Mesothelial cell of epicardium (in vitro differentiated cells): ENCODE data around the gene CZIB. TPM values are rescaled to one million over a fixed set of nuclear protein-coding genes. Genes with fewer than 3 reads are reported as not detected.

Source experiments
- DNase-seq, 2 experiments: peaks; one replicate each; pipeline ENCODE4 v3.0.0; 2021; ENCODE audit warnings: low spot score in 2 of 2; ENCODE audit not compliant: unreplicated experiment in 2 of 2
- H3K27ac Mint-ChIP-seq: 2 replicates; pipeline ENCODE4 v1.8.0; 2021; ENCODE audit warnings: mixed read lengths
- H3K27me3 Mint-ChIP-seq: 2 replicates; pipeline ENCODE4 v1.8.0; 2021; ENCODE audit warnings: low read depth, mixed read lengths
- H3K36me3 Mint-ChIP-seq: 2 replicates; pipeline ENCODE4 v1.8.0; 2021; ENCODE audit warnings: mixed read lengths
- H3K4me1 Mint-ChIP-seq: 2 replicates; pipeline ENCODE4 v1.8.0; 2021; ENCODE audit warnings: mixed read lengths
- H3K4me3 Mint-ChIP-seq: 2 replicates; pipeline ENCODE4 v1.8.0; 2021; ENCODE audit warnings: mild to moderate bottlenecking, moderate library complexity, mixed read lengths
- H3K9me3 Mint-ChIP-seq: 2 replicates; pipeline ENCODE4 v1.8.0; 2021; ENCODE audit warnings: mixed read lengths
- total RNA-seq: library from RNA; stranded (reverse); gene quantifications from 3 replicates; pipeline ENCODE4 v1.2.1, GENCODE V29; 2021
- TF ChIP-seq, protein P1 (sequence below): fragments of 200-600 bp; sonication (generic); IDR thresholded peaks from one replicate; pipeline ENCODE4 v1.5.0; 2021; ENCODE audit warnings: antibody characterized with exemption; ENCODE audit not compliant: unreplicated experiment

The CZIB gene
- total RNA-seq, 1 donor from 2014 or later = 61.0 TPM

DNA sequence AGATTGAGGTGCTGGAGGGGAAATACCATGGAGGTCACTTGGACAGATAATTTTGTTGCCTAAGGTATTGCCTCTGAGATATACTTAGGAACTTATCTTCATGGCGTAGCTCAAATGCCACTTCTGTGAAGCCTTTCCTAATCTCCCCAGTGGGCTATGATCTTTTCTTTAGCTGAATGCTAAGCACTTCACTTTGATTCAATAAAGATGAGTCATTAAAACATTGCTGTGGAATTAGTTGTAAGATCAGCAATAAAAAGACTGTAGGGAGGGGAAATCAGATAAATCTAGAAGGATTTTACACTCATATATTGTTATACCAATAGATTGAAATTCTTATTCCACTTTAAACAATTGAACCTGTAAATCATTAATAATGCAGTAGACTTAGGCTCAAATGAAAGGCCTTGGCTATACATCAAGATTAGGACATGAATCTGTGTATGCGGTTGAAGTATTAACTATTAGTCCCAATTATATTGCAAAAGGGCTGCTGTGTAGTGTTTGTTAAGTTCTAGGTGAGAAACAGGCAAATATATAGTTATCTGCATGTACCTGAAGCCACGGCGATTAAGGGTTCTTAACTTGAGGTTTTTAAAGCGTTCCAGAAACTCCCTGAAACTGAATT is 37.1 kb upstream of the CZIB start:
- Mint-ChIP-seq H3K9me3 (no peaks in the 10 kb centered on the region), H3K4me3 (no peak overlapping the region), H3K27me3 (no peaks in the 10 kb centered on the region), H3K36me3 (no peaks in the 10 kb centered on the region), H3K4me1 (no peaks in the 10 kb centered on the region), H3K27ac (peak overlapping the region; percentile 5)
- no peak for DNase-seq
- TF ChIP-seq, protein P1, sequence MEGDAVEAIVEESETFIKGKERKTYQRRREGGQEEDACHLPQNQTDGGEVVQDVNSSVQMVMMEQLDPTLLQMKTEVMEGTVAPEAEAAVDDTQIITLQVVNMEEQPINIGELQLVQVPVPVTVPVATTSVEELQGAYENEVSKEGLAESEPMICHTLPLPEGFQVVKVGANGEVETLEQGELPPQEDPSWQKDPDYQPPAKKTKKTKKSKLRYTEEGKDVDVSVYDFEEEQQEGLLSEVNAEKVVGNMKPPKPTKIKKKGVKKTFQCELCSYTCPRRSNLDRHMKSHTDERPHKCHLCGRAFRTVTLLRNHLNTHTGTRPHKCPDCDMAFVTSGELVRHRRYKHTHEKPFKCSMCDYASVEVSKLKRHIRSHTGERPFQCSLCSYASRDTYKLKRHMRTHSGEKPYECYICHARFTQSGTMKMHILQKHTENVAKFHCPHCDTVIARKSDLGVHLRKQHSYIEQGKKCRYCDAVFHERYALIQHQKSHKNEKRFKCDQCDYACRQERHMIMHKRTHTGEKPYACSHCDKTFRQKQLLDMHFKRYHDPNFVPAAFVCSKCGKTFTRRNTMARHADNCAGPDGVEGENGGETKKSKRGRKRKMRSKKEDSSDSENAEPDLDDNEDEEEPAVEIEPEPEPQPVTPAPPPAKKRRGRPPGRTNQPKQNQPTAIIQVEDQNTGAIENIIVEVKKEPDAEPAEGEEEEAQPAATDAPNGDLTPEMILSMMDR = no peak

DNA sequence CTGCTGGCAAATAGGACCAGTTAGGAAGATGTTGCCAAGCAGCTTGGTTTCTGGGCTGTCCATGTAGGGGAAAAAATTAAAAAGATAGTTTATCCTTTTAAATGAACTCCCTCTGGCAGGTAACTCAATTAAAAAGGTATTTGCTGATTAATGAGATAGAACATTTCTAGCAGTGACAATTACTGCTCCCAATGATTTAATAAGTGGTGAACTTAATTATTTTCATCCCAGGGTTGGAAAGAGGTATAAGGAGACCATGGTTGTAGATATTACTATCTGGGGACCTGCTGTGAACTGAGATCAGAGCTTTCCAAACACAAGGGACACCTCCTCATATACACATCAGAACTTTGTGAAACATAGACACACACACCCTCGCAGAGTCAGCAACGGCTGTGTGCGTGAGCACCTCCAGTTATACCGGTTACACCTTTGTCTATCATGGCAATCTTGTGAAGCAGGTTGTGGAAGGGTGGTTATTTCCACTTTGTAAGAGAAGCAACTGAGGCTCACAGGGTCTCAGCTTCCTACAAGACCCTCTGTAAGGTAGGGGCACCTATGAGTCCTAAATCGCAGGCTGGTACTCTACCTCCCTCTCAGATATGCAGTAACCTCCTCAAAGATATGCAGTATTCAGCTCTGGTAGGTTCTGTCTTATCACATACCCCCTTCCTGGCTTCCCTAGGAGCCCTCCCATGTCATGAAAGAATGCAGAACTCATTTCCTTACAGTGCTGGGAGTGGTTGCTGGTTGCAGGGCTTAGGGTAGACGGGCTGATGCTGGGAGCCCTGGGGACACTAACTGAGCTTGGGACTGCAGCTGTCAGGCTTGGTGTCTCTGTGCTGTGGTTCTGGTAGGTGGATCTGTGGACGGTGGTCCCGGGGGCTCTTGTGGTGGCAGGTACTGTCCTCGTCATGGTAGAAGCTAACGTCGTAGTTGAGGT is 36.3 kb upstream of the CZIB start:
- no peak overlapping the region for H3K4me3 Mint-ChIP-seq
- H3K9me3 Mint-ChIP-seq = no peaks in the 10 kb centered on the region
- H3K36me3 Mint-ChIP-seq = no peaks in the 10 kb centered on the region
- H3K27me3 Mint-ChIP-seq = no peaks in the 10 kb centered on the region
- no peaks in the 10 kb centered on the region for H3K4me1 Mint-ChIP-seq
- H3K27ac Mint-ChIP-seq = peak overlapping the region; percentile 5
- DNase-seq = no peak
- TF ChIP-seq, protein P1 = no peak

DNA sequence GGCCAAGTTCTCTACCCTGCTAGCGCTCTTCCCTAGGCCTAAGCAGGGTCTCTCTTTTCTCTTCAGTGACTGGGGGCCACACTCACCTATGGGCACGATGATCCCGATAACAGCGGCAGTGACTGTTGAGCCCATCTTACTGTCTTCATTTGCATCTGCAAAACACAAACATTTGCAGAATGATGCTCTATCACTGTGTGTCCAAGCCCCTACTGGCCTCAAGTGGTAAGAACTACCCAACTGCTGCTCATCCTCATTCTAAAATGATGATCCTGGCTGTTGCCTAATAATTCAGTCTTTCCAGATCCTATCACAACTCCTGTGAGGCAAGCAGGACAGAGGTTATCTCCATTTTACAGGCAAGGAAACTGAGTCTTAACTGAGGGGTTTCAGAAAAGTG is 34.6 kb upstream of the CZIB start:
- Mint-ChIP-seq H3K9me3 (no peaks in the 10 kb centered on the region), H3K36me3 (no peaks in the 10 kb centered on the region), H3K4me1 (no peaks in the 10 kb centered on the region), H3K4me3 (no peak overlapping the region), H3K27ac (no peak overlapping the region), H3K27me3 (no peaks in the 10 kb centered on the region)
- TF ChIP-seq, protein P1 = no peak
- no peak for DNase-seq

DNA sequence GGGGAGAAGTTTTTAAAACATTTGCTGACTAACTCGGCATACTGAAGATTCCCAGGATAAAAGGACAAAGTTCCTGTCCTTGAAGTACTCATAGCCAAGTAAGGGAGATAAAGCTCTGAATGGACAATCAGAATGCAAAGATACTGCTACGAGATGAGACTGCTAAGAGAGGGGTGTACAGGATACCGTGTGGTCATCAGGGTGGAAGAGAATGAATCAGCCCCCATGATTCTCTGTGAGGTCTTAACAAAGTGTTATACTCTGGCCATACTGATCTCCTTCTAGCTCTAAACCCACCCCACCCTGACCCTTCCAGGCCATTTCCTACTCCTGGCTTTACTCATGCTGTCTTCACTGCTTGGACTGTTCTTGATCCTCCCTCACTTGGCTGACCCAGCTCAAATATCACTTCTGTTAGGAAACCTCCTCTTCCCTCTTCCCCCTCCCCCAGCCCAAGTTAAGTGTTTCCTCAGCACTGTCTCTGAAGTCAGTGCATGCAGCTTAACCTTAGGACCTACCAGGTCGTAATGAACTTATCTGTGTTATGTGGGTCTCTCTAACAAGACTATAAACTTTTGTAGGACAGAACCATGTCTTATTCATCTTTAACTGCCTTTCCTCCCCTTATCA is 33.7 kb upstream of the CZIB start:
- no peak overlapping the region for H3K27ac Mint-ChIP-seq
- no peaks in the 10 kb centered on the region for H3K27me3 Mint-ChIP-seq
- H3K4me3 Mint-ChIP-seq = no peak overlapping the region
- no peaks in the 10 kb centered on the region for H3K9me3 Mint-ChIP-seq
- DNase-seq = no peak
- no peaks in the 10 kb centered on the region for H3K36me3 Mint-ChIP-seq
- peaks cover 6% of the 10 kb centered on the region for H3K4me1 Mint-ChIP-seq
- TF ChIP-seq, protein P1 = no peak

GRCh38 chr1:53250325-53250724 is 29.9 kb upstream of the CZIB start:
- Mint-ChIP-seq H3K27ac (peak overlapping the region; percentile 89), H3K4me3 (no peak overlapping the region), H3K27me3 (no peaks in the 10 kb centered on the region), H3K4me1 (peaks cover 9% of the 10 kb centered on the region), H3K9me3 (no peaks in the 10 kb centered on the region), H3K36me3 (no peaks in the 10 kb centered on the region)
- TF ChIP-seq, protein P1 = no peak
- no peak for DNase-seq
